GM18520 (cell line): ENCODE data around the gene AQP1.

Experiments
- ATAC-seq: cut with Tn5 transposase; IDR thresholded peaks from one replicate; pipeline ENCODE4 v1.9.1; 2021; ENCODE audit not compliant: unreplicated experiment

AQP1 gene

GRCh38 chr7:30911561-30911969 is at the start of gene AQP1:
Gene AQP1 (plus strand): TSS chr7:30911853. CDS start chr7:30911910, 57 bp downstream.
- ATAC-seq, result no peak

GRCh38 chr7:30862995-30863705 is 48.5 kb upstream of the AQP1 start:
- ATAC-seq, result no peak

GRCh38 chr7:30863706-30864035 is 48.0 kb upstream of the AQP1 start:
- no peak for ATAC-seq

GRCh38 chr7:30864101-30864500 is 47.6 kb upstream of the AQP1 start:
- ATAC-seq, result no peak

- no peak for ATAC-seq
Measured at GRCh38 chr7:30865076-30865475, 46.6 kb upstream of the AQP1 start.

- ATAC-seq, result no peak
Measured at GRCh38 chr7:30865821-30866220, 45.8 kb upstream of the AQP1 start.

GRCh38 chr7:30866939-30867338 is 44.7 kb upstream of the AQP1 start:
- ATAC-seq, result no peak

- ATAC-seq, result no peak
Measured at GRCh38 chr7:30867483-30867882, 44.2 kb upstream of the AQP1 start.

- no peak for ATAC-seq
Measured at GRCh38 chr7:30869794-30870611, 41.6 kb upstream of the AQP1 start.

- ATAC-seq, result no peak
Measured at GRCh38 chr7:30870821-30871518, 40.7 kb upstream of the AQP1 start.

GRCh38 chr7:30871655-30872054 is 40.0 kb upstream of the AQP1 start:
- no peak for ATAC-seq

GRCh38 chr7:30873207-30873606 is 38.4 kb upstream of the AQP1 start:
- ATAC-seq, result no peak

GRCh38 chr7:30873656-30874055 is 38.0 kb upstream of the AQP1 start:
- ATAC-seq, result no peak

GRCh38 chr7:30874656-30875302 is 36.9 kb upstream of the AQP1 start:
- no peak for ATAC-seq

GRCh38 chr7:30877015-30877769 is 34.5 kb upstream of the AQP1 start:
- ATAC-seq, result no peak

GRCh38 chr7:30877993-30878392 is 33.7 kb upstream of the AQP1 start:
- ATAC-seq, result no peak

- ATAC-seq, result no peak
Measured at GRCh38 chr7:30879139-30880124, 32.2 kb upstream of the AQP1 start.

GRCh38 chr7:30880125-30880720 is 31.4 kb upstream of the AQP1 start:
- ATAC-seq, result no peak

GRCh38 chr7:30880941-30881340 is 30.7 kb upstream of the AQP1 start:
- ATAC-seq, result no peak
